ENCODE data around the gene CLIC6. TPM values are rescaled to one million over a fixed set of nuclear protein-coding genes. Genes with fewer than 3 reads are reported as not detected.

Gene CLIC6
- polyA plus RNA-seq (ENCODE audit: insufficient read depth in 1 of 5, insufficient read length in 5 of 5, low replicate concordance in 1 of 5) = 10 to 100 TPM; 35.9 to 51.1 (median 43.4) TPM
- long read RNA-seq, donor 1, partial matches to known transcripts = 0 of 4 reads
- long read RNA-seq, donor 1, other reads (novel, unspliced or antisense) = 0 of 4 reads
- long read RNA-seq, donor 2, partial matches to known transcripts = 13 of 16 reads
- long read RNA-seq, donor 2, other reads (novel, unspliced or antisense) = 0 of 16 reads
- long read RNA-seq, donor 3, partial matches to known transcripts = 26 of 28 reads
- long read RNA-seq, donor 3, other reads (novel, unspliced or antisense) = 0 of 28 reads
- long read RNA-seq, donor 4, partial matches to known transcripts = 0 of 2 reads
- long read RNA-seq, donor 4, other reads (novel, unspliced or antisense) = 0 of 2 reads
- long read RNA-seq, donor 5, transcript CLIC6-201 (6 exons, 3,806 nt) = major isoform, 5 of 5 reads
- long read RNA-seq, donor 5, partial matches to known transcripts = 0 of 5 reads
- long read RNA-seq, donor 5, other reads (novel, unspliced or antisense) = 0 of 5 reads
- long read RNA-seq, donor 6, transcript CLIC6-201 (6 exons, 3,806 nt) = major isoform, 7 of 7 reads
- long read RNA-seq, donor 6, partial matches to known transcripts = 0 of 7 reads
- long read RNA-seq, donor 6, other reads (novel, unspliced or antisense) = 0 of 7 reads
- long read RNA-seq, donor 7, partial matches to known transcripts = 0 of 3 reads
- long read RNA-seq, donor 7, other reads (novel, unspliced or antisense) = 0 of 3 reads
- long read RNA-seq, donor 8 = 0 reads

DNA sequence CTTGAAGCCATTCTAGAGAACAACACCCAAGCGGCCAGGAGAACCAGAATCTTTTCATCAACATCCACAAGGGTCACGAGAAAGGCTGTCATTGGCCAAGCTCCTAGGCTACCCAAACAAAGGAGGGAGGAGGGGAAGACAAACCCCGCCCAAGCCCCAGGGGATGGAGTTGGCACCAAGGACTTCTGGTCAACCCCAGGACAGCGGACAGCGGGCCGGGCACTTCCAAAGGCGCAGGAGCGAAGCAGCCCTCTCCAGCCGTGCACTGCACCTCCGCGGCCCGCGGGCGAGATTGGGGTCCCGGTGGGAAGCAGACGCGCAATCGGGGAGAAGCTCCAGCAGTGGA is at the start of gene CLIC6:
TSS of gene CLIC6 (plus strand) at position 192 of the 346 bp plus-strand sequence. CDS start 395 bp downstream, outside the sequence.
- DNase-seq = no peak

DNA sequence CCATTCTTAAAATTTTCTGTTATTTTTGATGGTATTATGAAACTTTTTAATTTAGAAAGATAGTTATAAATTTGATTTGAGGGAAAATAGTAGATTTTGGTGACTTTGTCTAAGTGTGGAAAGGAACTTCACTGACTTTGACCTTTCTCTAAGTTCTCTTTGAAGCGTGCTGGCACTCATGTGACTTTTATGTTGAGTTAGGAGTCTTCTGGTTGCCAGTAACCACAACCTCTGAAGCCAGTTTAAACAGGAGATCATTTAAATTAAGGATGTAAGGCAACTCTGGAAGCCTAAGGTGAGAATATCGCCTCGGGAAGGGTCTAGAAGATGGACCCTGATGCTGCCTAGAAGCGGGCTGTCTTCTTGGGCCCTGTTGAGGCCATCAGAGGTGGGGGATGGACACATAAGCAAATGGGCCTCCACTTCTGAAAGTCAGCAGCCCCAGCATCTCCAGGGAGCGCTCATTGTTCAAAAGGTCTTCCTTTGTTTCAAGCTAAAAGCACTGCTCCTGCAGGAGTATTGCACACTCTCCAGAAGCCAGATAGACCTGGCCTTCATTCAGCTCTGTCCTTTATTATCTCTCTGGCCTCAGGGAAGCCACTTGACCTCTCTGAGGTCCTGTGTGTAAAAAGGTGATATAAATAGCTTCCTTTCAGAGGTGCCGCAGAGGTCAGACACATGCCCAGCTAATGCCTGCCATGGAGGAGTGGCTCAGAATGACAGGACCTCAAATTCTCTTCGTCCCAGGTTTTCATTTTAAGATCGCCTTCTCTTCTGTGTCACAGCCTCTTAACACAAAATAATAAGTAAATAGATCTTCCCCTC is 48.7 kb upstream of the CLIC6 start:
- no peak for DNase-seq

DNA sequence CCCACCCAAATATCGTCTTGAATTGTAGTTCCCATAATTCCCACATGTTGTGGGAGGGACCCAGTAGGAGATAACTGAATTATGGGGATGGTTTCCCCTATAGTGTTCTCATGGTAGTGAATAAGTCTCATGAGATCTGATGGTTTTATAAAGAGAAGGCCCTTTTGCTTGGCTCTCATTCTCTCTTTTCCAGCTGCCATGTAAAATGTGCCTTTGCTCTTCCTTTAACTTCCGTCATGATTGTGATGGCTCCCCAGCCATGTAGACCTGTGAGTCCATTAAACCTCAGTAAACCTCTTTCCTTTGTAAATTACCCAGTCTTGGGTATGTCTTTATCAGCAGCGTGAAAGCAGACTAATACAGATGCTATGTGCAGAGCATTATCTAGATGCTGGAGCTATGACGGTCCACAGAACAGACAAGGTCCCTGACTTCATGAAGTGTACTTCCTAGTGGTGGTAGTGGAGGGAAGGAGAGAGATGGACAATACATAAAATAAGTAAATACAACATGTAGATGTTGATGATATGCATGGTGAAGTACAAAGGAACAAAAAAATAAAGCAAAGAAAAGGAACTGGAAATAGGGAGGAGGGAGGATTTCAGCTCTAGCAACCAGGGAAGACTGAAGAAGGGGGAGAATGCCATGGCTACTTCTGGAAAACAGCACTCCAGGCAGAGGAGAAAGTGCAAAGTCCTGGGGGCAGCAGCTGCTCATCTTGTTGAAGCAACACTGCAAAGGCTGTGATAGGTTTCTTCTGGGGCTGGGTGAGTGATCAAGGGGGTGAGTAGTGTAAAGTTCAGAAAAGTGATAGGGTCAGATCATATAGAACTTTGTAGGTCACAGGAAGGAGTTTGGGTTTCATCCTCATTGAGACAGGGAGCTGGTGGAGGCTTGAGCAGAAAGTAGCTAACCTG is 47.1 kb upstream of the CLIC6 start:
- no peak for DNase-seq

DNA sequence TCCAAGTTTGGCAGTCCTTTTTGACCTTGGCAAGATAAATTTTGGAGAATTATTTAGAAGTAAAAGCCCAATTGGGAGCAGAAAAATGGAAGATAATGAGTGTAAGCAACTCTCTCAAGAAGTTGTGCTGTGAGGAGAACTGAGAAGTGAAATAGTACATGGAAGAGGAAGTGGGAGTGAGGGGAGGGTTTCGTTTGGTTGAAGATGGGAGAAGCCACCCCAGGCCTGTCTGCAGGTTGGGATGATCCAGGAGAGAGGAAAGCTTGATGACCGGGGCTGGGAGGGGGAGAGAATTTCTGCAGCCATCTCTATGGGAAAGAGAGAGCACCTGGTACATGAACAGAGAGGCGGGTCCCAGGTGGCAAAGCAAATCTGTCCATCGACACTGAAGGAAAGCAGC is 45.3 kb upstream of the CLIC6 start:
- DNase-seq = no peak

DNA sequence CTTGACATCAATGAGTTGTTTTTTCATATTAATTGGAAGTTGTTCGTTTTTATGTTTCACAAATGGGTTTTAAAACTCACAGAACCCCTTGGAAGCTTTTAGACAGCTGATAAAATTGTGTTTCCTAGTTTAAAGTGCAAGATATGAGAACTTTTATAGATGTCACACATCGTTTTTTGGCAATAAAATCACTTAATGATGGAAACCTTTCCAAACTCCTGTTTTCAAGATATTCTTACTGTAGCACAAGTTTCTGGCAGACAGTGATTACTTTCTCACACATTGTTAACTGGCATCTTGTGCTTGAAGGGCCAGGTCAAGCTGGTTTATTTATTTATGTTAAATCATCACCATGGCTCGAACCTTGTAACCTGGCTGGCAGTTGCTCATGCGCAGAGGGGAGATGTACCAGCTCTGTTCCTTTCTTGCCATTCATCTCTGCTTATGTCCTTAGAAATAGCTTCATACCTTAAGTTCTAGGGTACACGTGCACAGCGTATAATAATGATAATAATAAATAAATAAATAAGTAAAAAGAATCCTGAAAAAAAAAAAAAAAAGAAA is 43.7 kb upstream of the CLIC6 start:
- no peak for DNase-seq

DNA sequence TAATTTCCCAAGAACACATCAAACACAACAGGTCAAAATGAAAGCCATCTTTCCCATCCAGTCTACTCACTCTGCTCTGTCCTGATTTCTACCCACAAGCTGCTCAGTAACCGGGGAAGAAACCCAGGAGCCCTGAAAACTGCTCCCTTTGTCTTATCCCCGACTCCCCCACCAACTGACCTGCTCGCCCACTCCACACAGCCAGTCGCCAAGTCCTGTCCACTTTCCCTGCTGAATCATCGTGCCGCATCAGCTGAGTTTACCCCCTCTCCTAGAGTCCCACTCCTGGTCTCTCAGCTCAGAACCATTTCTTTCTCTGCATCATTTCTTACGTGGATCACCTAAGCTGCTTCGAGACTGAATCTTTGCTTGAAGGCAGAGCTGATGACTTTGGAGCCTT is 42.7 kb upstream of the CLIC6 start:
- DNase-seq = no peak

DNA sequence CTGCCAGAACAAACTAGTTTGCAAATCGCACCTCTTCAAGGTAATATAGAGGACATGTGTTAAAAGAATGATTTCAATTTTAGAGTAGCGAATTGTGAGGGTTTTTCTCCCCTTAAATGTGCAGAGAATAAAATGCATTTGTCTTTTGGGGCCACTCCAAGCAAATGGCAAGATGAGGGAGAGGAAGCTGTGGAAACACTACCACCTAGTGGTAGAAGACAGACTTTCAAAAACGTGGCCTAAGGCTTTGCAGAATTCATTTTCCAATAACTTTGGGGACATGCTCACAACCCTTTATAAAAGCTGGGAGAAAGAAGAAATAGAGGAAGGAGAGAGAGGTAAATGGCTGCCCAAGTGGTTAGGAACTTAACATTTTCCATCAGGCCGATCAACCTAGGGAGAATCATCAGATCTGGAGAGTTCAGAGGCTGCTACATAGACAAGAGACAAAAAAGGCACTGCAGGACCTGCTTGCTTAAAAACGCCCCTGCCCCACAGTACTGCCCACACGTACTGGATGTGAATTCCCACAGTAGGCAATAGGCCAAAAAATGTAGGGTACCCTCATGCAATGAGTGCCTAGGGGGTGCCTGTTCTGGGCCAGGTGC is 38.2 kb upstream of the CLIC6 start:
- peak; percentile 39 to 58 for DNase-seq

DNA sequence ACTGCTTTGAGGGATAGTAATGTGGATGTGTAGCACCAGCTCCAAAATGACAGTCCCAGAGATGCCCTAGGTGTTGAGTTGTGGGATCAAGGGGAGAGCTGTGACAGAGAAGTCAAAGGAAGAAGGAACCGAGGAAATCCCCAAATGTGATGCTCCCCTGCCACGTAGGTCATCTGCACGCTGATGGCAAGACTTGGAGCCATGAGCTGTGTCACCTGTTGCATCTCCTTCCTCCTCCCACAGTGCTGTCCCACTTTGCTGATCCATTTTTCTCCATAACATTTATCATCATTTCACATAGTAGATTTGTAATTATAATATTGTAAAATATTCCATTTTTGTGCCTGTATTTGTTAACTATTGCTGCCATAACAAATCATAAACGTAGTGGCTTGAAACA is 36.3 kb upstream of the CLIC6 start:
- no peak for DNase-seq

DNA sequence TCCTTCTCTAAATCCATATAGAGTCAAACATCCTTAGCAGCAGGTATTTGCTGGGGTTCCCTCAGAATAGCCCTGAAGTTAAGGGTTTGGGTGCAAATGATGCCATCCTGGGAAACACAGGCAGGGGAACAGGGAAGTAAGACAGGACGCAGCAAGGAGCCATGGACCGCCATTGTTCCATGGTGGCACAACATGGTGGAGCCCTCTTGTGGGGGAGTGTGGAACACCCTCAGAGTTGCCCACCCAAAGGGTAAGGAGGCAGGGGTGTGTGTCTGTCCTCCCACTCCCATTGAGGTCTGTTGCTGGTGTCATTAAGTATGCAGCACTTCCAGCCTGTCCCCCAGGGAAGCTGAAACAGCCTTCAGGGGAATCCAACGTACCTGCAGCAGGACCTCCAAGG is 33.5 kb upstream of the CLIC6 start:
- DNase-seq = no peak

DNA sequence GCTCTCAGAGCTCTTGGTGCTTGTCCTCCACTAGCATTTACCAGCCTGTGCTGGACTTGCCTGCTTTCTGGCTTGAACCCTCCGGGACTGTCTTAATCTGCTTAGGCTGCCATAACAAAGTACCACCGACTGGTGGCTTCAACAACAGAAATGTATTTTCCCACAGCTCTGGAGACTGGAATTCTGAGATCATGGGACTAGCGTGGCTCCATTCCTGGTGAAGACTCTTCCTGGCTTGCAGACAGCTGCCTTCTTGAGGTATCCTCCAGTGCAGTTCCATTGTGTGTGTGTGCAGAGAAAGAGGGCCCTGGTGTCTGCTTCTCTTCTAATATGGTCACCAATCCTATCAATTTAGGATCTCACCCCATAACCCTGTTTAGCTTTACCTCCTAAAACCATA is 31.8 kb upstream of the CLIC6 start:
- no peak for DNase-seq

DNA sequence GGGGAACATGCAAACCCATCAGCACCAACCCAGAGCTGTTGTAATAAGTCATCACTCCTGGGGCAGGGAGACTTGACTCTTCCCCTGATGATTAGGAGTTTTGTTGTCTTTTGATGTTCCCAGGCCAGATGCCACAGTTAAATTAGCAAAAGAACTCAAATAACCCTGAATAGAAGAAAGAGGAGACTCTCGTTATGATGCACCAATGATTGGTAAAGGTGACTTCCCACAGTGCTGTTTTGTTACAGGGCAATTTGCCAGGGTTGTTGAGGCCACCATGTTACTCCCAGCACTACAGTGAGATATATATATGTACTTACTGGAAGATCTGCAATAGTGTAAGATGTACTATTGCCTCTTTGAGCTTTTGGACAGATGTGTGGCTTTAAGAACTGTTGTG is 29.5 kb upstream of the CLIC6 start:
- no peak for DNase-seq

DNA sequence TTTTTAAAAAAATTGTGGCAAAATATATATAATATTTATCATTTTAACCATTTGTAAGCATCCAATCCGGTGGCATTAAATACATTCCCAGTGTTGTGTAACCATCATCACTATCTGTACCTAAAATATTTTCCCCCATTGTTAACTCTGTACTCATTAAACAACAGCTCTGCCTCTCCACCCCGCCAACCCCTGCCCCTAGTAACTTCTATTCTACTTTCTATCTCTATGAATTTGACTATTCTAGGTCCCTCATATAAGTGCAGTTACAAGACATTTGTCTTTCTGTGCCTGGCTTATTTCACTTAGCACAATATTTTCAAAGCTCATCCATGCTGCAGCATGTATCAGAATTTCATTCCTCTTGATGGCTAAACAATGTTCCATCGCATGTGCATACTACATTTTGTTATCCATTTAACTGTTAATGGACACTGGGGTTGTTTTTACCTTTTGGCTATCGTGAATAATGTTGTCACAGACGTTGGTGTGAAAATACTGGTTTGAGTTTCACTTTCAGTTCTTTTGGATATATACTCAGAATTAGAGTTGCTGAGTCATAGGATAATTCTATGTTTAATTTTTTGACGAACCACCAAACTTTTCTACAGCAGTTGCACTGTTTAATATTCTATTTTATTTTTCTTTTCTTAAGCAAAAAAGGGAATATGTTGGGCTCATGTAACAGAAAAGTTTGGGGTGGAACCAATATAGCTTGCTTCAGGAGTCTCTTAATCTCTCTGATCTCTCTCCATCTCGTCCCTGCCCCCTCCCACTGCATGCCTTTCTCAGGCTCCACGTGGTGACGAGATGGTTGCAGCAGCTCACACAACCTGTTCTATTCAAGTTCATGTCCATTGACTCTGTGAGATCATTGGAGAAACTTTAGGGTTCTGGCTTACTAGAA is 28.7 kb upstream of the CLIC6 start:
- no peak for DNase-seq

DNA sequence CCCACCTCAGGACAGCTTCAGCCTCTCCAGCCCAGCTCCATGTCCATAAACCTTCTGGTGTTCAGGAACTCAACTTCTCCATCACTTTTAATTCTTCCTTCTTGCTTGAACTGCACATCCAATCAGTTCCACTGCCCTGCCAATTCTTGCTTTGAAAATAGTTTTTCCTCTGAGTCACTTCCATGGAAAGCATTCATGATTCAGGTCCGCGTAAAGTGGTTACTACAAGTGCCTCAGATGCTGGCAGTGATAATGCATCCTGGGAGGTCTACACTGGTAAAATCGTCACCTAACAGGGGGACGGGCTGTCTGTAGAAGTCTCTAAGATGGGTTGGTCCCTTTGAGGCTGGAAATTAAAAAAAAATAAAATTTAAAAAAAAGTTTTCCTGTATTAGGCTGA is 27.9 kb upstream of the CLIC6 start:
- no peak for DNase-seq

DNA sequence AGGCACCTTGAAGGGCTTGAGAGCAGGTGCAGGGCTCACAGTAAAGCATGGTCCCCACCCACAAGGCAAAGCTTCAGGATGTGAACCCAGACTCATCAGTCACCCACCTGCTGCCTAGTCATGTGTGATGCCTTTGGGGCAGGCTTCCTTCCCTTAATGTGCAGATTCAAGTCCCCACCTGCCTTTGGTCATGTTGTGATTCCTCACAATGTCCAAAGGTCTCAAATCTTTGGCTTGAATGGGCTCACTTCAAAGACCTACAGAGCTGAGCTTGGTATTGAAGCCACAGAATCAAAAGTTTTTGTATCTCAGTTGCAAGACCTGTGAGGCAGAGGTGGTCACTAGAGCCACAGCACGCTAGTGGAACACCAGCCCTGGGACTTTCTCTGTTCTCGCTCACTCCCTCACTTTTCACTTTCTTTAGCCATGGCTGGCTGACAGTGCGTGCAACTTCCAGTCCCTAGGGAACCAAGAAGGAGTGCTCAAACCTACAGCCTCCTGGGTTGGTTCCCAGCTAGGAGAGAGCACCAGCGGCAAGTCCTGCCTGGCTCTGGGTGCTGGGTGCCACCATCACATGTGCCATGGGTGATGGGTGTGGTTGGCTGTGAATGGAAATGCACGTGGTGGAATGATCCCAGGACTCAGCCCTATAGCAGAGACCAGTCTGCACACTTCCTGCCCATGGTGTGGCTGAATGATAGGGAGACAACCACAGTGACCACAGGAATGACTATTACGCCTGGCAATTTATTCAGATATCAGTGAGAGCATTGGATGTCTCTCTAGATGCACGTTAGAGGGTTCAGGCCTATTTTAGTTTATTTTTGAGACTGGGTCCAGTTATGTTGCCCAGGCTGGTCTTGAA is 26.4 kb upstream of the CLIC6 start:
- no peak for DNase-seq

DNA sequence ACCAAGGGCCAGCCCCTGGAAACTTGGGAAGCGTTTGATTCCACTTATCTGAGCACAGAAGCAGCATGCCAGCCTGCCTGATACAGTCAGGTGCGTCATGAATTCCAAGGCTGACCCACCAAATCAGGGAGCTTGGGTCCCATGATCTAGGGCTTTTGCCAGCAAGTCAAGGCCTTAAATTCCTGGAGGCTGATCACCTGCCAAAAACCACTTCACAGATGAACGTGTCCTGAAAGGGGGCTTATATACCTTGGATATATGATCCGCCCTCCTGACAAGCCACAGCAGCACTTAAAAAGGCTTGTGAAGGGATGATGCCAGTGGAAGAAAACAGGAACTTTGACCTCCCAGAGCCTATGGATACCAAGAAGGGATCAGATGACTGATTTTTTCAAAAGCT is 24.0 kb upstream of the CLIC6 start:
- DNase-seq = no peak

DNA sequence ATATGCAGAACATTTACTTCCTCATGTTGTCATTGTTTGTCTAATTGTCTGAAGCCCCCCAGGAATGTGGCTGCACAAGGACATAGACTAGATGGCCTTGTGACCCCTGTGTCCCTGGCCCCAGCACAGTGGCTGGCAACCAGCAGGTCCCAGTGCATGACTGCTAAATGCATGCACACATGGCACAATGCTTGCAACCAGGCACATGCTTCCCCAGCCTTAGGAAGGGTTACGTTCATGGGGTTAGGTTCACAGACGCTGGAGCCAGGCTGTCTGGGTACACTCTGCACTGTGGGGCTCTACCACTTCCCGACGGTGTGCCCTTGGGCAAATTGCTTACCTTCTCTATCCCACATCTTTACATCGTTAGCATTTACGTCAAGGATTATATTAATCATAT is 21.2 kb upstream of the CLIC6 start:
- DNase-seq = no peak

DNA sequence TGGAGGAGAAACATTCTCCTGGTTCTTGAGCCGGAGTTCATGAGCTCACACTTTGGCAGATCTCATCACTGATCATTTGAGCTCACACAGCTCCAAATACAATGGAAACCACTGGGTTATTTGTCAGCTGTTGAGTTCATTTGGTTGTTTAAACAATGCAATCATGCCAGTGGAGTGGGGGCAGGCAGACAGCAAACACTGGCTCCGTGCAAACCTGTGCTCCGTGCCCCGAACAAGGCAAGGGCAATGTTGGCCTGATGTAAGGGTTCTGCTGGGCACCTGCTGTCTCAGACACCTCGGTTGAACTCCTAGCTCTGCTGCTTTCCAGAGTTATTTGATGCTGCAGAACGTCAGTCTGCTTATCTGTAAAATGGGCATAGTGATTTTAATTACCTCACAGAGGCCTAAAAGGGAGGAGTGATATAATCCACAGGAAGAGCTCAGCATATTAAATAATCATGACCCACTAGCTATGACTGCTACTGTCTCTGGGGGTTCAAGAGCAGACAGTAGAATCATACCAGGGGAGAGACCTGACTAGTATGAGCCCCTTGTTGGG is 20.0 kb upstream of the CLIC6 start:
- no peak for DNase-seq

DNA sequence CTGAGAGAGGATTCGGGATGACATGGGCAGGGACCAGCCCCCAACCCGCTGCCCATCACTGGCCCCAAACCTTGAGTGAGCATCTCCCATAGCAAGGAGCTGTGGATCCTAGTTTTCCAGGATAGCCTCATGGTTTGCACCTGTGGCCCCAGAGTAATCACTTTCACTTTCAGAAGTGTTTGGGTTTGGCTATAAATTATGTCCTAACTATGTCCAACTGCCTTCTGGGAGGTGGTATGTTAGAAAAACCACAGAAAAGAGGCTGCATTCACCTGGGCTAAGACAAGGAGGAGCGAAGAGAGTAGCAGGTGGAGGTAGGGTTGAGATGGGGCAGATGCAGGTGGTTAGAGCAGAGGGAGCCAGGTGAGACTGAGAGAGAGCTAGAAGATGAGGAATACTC is 19.4 kb upstream of the CLIC6 start:
- DNase-seq = no peak
